K562 (cell line): ENCODE measurements around the gene INSIG1. TPM values are rescaled to one million over a fixed set of nuclear protein-coding genes. Genes with fewer than 3 reads are reported as not detected.

Experiments
- NCOA4 ChIP-seq: fragments of 450-650 bp; IDR thresholded peaks from 2 replicates; pipeline ENCODE4 v1.6.1; 2018; ENCODE audit warnings: mild to moderate bottlenecking; ENCODE audit not compliant: partially characterized antibody
- ZNF586 ChIP-seq: fragments of 450-650 bp; formaldehyde crosslinking; conservative IDR thresholded peaks from 2 replicates; pipeline ENCODE4 v1.4.0; 2020; ENCODE audit warnings: mild to moderate bottlenecking, moderate library complexity
- ZNF76 ChIP-seq: fragments of 250-450 bp; sonication (Bioruptor Pico); IDR thresholded peaks from 2 replicates; pipeline ENCODE4 v1.4.0; 2020; ENCODE audit warnings: mild to moderate bottlenecking, moderate library complexity, borderline replicate concordance
- ZNF778 ChIP-seq: fragments of 450-650 bp; formaldehyde crosslinking; IDR thresholded peaks from 2 replicates; pipeline ENCODE4 v1.4.0; 2020; ENCODE audit warnings: mild to moderate bottlenecking, moderate library complexity
- polyA plus RNA-seq, 8 experiments: library from polyadenylated mRNA; depleted of rRNA in 4 of 8; stranded (reverse) in 5 of 8; unstranded in 3 of 8; fragments of >200 nt; fragmentation: Nextera tagmentation in 2 of 8; fragmentation: Illumina TruSeq in 1 of 8; extraction: Ambion mirVana in 2 of 8; extraction: Trizol in 1 of 8; gene quantifications; 2 replicates each; pipeline versions ENCODE4 v1.2.1 to v1.2.3, GENCODE V29; 2011 to 2014; ENCODE audit warnings: inconsistent platforms in 1 of 8, missing spikeins in 1 of 8
- total RNA-seq, 7 experiments: library from RNA; depleted of rRNA in 6 of 7; stranded (reverse); fragments of >200 nt in 6 of 7; fragmentation: Illumina TruSeq in 2 of 7; extraction: Trizol in 2 of 7; gene quantifications; 2 replicates each; pipeline versions ENCODE4 v1.2.1 to v1.2.3, GENCODE V29; 2011 to 2021; ENCODE audit warnings: low replicate concordance in 1 of 7
- TF ChIP-seq, protein P1 (sequence below), 2 experiments: fragments of 450-650 bp in 1 of 2; sonication (generic) in 1 of 2; formaldehyde crosslinking in 1 of 2; IDR thresholded peaks; 2 replicates each; pipeline versions ENCODE4 v1.7.1 to v1.9.0; 2016 to 2022; ENCODE audit warnings: inconsistent platforms in 1 of 2, mild to moderate bottlenecking in 1 of 2, missing genetic modification reagents in 1 of 2
- TF ChIP-seq, protein P2 (sequence below): fragments of 200-600 bp; sonication (generic); IDR thresholded peaks from one replicate; pipeline ENCODE4 v1.6.1; 2012; ENCODE audit warnings: mild to moderate bottlenecking, low read depth, low read length, inconsistent platforms

Gene INSIG1
- total and polyA plus RNA-seq, 9 of the 15 experiments (the other 6 are each of a cell fraction or from before 2014, with no cell fraction given): 57.1 to 787 (median 238) TPM

DNA sequence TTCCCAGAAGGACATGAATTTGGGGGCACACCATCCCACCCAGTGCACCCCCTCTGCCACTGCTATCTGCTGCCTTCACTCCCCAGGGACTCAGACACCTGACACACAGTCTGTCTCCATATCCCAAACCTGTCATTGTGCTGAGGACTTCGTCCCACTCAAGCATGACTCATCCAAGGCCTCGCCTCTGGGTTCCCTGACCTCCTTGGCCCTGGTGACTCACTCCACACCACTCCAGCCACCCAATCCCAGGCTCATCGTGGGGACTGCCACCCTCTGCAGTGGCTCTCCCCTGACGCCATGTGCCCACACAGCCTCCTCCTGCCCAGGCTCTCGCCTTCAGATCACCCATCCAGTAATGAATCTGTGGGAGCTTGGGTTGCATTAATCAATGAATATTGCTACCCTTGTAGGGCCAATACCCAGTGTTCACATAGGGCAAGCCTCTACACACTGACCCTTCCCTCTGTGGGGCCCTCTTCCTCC lies 6.6 kb upstream of the INSIG1 start (continued):
- TF ChIP-seq, protein P1, sequence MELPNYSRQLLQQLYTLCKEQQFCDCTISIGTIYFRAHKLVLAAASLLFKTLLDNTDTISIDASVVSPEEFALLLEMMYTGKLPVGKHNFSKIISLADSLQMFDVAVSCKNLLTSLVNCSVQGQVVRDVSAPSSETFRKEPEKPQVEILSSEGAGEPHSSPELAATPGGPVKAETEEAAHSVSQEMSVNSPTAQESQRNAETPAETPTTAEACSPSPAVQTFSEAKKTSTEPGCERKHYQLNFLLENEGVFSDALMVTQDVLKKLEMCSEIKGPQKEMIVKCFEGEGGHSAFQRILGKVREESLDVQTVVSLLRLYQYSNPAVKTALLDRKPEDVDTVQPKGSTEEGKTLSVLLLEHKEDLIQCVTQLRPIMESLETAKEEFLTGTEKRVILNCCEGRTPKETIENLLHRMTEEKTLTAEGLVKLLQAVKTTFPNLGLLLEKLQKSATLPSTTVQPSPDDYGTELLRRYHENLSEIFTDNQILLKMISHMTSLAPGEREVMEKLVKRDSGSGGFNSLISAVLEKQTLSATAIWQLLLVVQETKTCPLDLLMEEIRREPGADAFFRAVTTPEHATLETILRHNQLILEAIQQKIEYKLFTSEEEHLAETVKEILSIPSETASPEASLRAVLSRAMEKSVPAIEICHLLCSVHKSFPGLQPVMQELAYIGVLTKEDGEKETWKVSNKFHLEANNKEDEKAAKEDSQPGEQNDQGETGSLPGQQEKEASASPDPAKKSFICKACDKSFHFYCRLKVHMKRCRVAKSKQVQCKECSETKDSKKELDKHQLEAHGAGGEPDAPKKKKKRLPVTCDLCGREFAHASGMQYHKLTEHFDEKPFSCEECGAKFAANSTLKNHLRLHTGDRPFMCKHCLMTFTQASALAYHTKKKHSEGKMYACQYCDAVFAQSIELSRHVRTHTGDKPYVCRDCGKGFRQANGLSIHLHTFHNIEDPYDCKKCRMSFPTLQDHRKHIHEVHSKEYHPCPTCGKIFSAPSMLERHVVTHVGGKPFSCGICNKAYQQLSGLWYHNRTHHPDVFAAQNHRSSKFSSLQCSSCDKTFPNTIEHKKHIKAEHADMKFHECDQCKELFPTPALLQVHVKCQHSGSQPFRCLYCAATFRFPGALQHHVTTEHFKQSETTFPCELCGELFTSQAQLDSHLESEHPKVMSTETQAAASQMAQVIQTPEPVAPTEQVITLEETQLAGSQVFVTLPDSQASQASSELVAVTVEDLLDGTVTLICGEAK (IDR thresholded peaks at IDR 0.05): no peak
- TF ChIP-seq, protein P1 (CRISPR knock-in tag; IDR thresholded peaks at IDR 0.05): no peak
- TF ChIP-seq NCOA4 (no peak), ZNF76 (CRISPR knock-in tag) (no peak), ZNF586 (no peak), ZNF778 (no peak)
- TF ChIP-seq, protein P2, sequence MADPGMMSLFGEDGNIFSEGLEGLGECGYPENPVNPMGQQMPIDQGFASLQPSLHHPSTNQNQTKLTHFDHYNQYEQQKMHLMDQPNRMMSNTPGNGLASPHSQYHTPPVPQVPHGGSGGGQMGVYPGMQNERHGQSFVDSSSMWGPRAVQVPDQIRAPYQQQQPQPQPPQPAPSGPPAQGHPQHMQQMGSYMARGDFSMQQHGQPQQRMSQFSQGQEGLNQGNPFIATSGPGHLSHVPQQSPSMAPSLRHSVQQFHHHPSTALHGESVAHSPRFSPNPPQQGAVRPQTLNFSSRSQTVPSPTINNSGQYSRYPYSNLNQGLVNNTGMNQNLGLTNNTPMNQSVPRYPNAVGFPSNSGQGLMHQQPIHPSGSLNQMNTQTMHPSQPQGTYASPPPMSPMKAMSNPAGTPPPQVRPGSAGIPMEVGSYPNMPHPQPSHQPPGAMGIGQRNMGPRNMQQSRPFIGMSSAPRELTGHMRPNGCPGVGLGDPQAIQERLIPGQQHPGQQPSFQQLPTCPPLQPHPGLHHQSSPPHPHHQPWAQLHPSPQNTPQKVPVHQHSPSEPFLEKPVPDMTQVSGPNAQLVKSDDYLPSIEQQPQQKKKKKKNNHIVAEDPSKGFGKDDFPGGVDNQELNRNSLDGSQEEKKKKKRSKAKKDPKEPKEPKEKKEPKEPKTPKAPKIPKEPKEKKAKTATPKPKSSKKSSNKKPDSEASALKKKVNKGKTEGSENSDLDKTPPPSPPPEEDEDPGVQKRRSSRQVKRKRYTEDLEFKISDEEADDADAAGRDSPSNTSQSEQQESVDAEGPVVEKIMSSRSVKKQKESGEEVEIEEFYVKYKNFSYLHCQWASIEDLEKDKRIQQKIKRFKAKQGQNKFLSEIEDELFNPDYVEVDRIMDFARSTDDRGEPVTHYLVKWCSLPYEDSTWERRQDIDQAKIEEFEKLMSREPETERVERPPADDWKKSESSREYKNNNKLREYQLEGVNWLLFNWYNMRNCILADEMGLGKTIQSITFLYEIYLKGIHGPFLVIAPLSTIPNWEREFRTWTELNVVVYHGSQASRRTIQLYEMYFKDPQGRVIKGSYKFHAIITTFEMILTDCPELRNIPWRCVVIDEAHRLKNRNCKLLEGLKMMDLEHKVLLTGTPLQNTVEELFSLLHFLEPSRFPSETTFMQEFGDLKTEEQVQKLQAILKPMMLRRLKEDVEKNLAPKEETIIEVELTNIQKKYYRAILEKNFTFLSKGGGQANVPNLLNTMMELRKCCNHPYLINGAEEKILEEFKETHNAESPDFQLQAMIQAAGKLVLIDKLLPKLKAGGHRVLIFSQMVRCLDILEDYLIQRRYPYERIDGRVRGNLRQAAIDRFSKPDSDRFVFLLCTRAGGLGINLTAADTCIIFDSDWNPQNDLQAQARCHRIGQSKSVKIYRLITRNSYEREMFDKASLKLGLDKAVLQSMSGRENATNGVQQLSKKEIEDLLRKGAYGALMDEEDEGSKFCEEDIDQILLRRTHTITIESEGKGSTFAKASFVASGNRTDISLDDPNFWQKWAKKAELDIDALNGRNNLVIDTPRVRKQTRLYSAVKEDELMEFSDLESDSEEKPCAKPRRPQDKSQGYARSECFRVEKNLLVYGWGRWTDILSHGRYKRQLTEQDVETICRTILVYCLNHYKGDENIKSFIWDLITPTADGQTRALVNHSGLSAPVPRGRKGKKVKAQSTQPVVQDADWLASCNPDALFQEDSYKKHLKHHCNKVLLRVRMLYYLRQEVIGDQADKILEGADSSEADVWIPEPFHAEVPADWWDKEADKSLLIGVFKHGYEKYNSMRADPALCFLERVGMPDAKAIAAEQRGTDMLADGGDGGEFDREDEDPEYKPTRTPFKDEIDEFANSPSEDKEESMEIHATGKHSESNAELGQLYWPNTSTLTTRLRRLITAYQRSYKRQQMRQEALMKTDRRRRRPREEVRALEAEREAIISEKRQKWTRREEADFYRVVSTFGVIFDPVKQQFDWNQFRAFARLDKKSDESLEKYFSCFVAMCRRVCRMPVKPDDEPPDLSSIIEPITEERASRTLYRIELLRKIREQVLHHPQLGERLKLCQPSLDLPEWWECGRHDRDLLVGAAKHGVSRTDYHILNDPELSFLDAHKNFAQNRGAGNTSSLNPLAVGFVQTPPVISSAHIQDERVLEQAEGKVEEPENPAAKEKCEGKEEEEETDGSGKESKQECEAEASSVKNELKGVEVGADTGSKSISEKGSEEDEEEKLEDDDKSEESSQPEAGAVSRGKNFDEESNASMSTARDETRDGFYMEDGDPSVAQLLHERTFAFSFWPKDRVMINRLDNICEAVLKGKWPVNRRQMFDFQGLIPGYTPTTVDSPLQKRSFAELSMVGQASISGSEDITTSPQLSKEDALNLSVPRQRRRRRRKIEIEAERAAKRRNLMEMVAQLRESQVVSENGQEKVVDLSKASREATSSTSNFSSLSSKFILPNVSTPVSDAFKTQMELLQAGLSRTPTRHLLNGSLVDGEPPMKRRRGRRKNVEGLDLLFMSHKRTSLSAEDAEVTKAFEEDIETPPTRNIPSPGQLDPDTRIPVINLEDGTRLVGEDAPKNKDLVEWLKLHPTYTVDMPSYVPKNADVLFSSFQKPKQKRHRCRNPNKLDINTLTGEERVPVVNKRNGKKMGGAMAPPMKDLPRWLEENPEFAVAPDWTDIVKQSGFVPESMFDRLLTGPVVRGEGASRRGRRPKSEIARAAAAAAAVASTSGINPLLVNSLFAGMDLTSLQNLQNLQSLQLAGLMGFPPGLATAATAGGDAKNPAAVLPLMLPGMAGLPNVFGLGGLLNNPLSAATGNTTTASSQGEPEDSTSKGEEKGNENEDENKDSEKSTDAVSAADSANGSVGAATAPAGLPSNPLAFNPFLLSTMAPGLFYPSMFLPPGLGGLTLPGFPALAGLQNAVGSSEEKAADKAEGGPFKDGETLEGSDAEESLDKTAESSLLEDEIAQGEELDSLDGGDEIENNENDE: no peak
